Hematopoietic multipotent progenitor cell treated with erythropoietin and hydrocortisone succinate and interleukin-3 and kit ligand, for 15 days (in vitro differentiated cells): ENCODE results near the gene FYN.

Experiments
- DNase-seq: peaks from one replicate; pipeline ENCODE4 v3.0.0-alpha.2; 2015; ENCODE audit warnings: low spot score

Gene FYN

GRCh38 chr6:111880181-111880888, 7.1 kb upstream of the FYN start:
- DNase-seq = no peak

- no peak for DNase-seq
Observed at GRCh38 chr6:111875741-111876140, 2.5 kb upstream of the FYN start.

GRCh38 chr6:111874025-111874415, 768 bp upstream of the FYN start:
- no peak for DNase-seq

- no peak for DNase-seq
Observed at GRCh38 chr6:111872401-111873177, 663 bp downstream of the FYN start.

- DNase-seq = peak; percentile 33
Observed at GRCh38 chr6:111871725-111872400, 1.4 kb downstream of the FYN start.

GRCh38 chr6:111871207-111871606, 2.0 kb downstream of the FYN start:
- no peak for DNase-seq

- DNase-seq = no peak
Observed at GRCh38 chr6:111870742-111871064, 2.5 kb downstream of the FYN start.

GRCh38 chr6:111870051-111870741, 3.1 kb downstream of the FYN start:
- no peak for DNase-seq

- no peak for DNase-seq
Observed at GRCh38 chr6:111866857-111867256, 6.4 kb downstream of the FYN start.

GRCh38 chr6:111865909-111866546, 7.2 kb downstream of the FYN start:
- no peak for DNase-seq

GRCh38 chr6:111865049-111865585, 8.1 kb downstream of the FYN start:
- no peak for DNase-seq

GRCh38 chr6:111864138-111865048, 8.9 kb downstream of the FYN start:
- no peak for DNase-seq

- DNase-seq = no peak
Observed at GRCh38 chr6:111862741-111863140, 10.5 kb downstream of the FYN start.

GRCh38 chr6:111862314-111862713, 10.9 kb downstream of the FYN start:
- DNase-seq = no peak

- no peak for DNase-seq
Observed at GRCh38 chr6:111861431-111861885, 11.8 kb downstream of the FYN start.

GRCh38 chr6:111858347-111858746, 14.9 kb downstream of the FYN start:
- DNase-seq = no peak

GRCh38 chr6:111857674-111858337, 15.4 kb downstream of the FYN start:
- no peak for DNase-seq

- DNase-seq = no peak
Observed at GRCh38 chr6:111855753-111856152, 17.5 kb downstream of the FYN start.

- no peak for DNase-seq
Observed at GRCh38 chr6:111854683-111855082, 18.6 kb downstream of the FYN start.

GRCh38 chr6:111852725-111853124, 20.5 kb downstream of the FYN start:
- no peak for DNase-seq
